HepG2 (cell line): ENCODE measurements around the gene ICAM3. TPM values are rescaled to one million over a fixed set of nuclear protein-coding genes. Genes with fewer than 3 reads are reported as not detected.

Experiments
- FOXK2 ChIP-seq: fragments of 450-650 bp; IDR thresholded peaks from 2 replicates; pipeline ENCODE4 v1.6.1; 2016
- HDAC1 ChIP-seq: sonication (generic); formaldehyde crosslinking; IDR thresholded peaks from 2 replicates; pipeline ENCODE4 v1.5.1; 2020; ENCODE audit warnings: mild to moderate bottlenecking, missing genetic modification reagents
- JUNB ChIP-seq: sonication (generic); formaldehyde crosslinking; IDR thresholded peaks from 2 replicates; pipeline ENCODE4 v1.8.0; 2022; ENCODE audit warnings: missing genetic modification reagents, mild to moderate bottlenecking, borderline replicate concordance
- KAT2B ChIP-seq: fragments of 150-350 bp; IDR thresholded peaks from 2 replicates; pipeline ENCODE4 v1.6.1; 2014; ENCODE audit warnings: low read depth, low read length, borderline replicate concordance
- RXRA ChIP-seq: sonication (generic); formaldehyde crosslinking; IDR thresholded peaks from 2 replicates; pipeline ENCODE4 v1.5.1; 2020; ENCODE audit warnings: missing genetic modification reagents
- SAP130 ChIP-seq: IDR thresholded peaks from 2 replicates; pipeline ENCODE4 v1.6.1; 2016; ENCODE audit warnings: low read depth
- TOE1 ChIP-seq: sonication (generic); formaldehyde crosslinking; IDR thresholded peaks from 2 replicates; pipeline ENCODE4 v1.4.0; 2020; ENCODE audit warnings: mild to moderate bottlenecking, missing genetic modification reagents
- TP53 ChIP-seq: sonication (generic); formaldehyde crosslinking; conservative IDR thresholded peaks from 2 replicates; pipeline ENCODE4 v1.4.0; 2020; ENCODE audit warnings: missing genetic modification reagents
- ZNF296 ChIP-seq: sonication (generic); formaldehyde crosslinking; conservative IDR thresholded peaks from 2 replicates; pipeline ENCODE4 v1.5.0; 2020; ENCODE audit warnings: mild to moderate bottlenecking, missing genetic modification reagents
- ZNF547 ChIP-seq: sonication (generic); formaldehyde crosslinking; IDR thresholded peaks from 2 replicates; pipeline ENCODE4 v1.5.1; 2020; ENCODE audit warnings: mild to moderate bottlenecking, missing genetic modification reagents
- ZNF629 ChIP-seq: sonication (generic); formaldehyde crosslinking; conservative IDR thresholded peaks from 2 replicates; pipeline ENCODE4 v1.5.0; 2020; ENCODE audit warnings: missing genetic modification reagents
- polyA plus RNA-seq, 8 experiments: library from polyadenylated mRNA; depleted of rRNA in 3 of 8; stranded (reverse) in 7 of 8; unstranded in 1 of 8; fragments of >200 nt; fragmentation: Illumina TruSeq in 4 of 8; extraction: Trizol in 4 of 8; gene quantifications; 2 replicates each; pipeline versions ENCODE4 v1.2.1 to v1.2.3, GENCODE V29; 2011 to 2016; ENCODE audit warnings: low read depth in 4 of 8, missing spikeins in 1 of 8, mixed read lengths in 1 of 8; ENCODE audit not compliant: insufficient read depth in 1 of 8
- total RNA-seq, 5 experiments: library from RNA; depleted of rRNA; stranded (reverse); fragments of >200 nt; fragmentation: Illumina TruSeq; extraction: Trizol; gene quantifications; 2 replicates each; pipeline ENCODE4 v1.2.3, GENCODE V29; 2016; ENCODE audit warnings: low read depth in 1 of 5
- TF ChIP-seq, protein P1 (sequence below): sonication (generic); formaldehyde crosslinking; IDR thresholded peaks from 2 replicates; pipeline ENCODE4 v1.4.0; 2020; ENCODE audit warnings: mild to moderate bottlenecking, missing genetic modification reagents
- TF ChIP-seq, protein P2 (sequence below): fragments of 450-650 bp; IDR thresholded peaks from 2 replicates; pipeline ENCODE4 v1.6.1; 2017; ENCODE audit warnings: mild to moderate bottlenecking
- TF ChIP-seq, protein P3 (sequence below): sonication (generic); IDR thresholded peaks from 2 replicates; pipeline ENCODE4 v1.6.1; 2016; ENCODE audit warnings: low read depth, borderline replicate concordance
- TF ChIP-seq, protein P4 (sequence below): sonication (generic); formaldehyde crosslinking; IDR thresholded peaks from 2 replicates; pipeline ENCODE4 v1.8.1; 2023; ENCODE audit warnings: missing genetic modification reagents, inconsistent platforms, borderline replicate concordance

Gene ICAM3
- total and polyA plus RNA-seq, 2 of the 13 experiments (the other 11 are each of a cell fraction or from before 2014, with no cell fraction given): 14.1 to 21.0 TPM

DNA sequence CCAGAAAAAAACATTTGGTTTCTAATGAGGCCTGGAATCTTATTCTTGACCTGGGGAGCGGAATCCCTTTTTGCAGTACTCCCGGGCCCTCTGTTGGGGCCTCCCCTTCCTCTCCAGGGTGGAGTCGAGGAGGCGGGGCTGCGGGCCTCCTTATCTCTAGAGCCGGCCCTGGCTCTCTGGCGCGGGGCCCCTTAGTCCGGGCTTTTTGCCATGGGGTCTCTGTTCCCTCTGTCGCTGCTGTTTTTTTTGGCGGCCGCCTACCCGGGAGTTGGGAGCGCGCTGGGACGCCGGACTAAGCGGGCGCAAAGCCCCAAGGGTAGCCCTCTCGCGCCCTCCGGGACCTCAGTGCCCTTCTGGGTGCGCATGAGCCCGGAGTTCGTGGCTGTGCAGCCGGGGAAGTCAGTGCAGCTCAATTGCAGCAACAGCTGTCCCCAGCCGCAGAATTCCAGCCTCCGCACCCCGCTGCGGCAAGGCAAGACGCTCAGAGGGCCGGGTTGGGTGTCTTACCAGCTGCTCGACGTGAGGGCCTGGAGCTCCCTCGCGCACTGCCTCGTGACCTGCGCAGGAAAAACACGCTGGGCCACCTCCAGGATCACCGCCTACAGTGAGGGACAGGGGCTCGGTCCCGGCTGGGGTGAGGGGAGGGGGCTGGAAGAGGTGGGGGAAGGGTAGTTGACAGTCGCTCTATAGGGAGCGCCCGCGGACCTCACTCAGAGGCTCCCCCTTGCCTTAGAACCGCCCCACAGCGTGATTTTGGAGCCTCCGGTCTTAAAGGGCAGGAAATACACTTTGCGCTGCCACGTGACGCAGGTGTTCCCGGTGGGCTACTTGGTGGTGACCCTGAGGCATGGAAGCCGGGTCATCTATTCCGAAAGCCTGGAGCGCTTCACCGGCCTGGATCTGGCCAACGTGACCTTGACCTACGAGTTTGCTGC is 52.4 kb downstream of the ICAM3 start, which contains the start of gene ICAM4 (continued):
- TF ChIP-seq, protein P1, sequence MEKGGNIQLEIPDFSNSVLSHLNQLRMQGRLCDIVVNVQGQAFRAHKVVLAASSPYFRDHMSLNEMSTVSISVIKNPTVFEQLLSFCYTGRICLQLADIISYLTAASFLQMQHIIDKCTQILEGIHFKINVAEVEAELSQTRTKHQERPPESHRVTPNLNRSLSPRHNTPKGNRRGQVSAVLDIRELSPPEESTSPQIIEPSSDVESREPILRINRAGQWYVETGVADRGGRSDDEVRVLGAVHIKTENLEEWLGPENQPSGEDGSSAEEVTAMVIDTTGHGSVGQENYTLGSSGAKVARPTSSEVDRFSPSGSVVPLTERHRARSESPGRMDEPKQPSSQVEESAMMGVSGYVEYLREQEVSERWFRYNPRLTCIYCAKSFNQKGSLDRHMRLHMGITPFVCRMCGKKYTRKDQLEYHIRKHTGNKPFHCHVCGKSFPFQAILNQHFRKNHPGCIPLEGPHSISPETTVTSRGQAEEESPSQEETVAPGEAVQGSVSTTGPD (CRISPR knock-in tag): 0 out of 2 replicates have a peak, but pooled peaks have one; percentile 8
- TF ChIP-seq ZNF629 (CRISPR knock-in tag): no peak
- TF ChIP-seq ZNF547: no peak
- no peak for TF ChIP-seq ZNF296 (CRISPR knock-in tag)
- TF ChIP-seq RXRA: peak; percentile 29; the same call in 1 of the 2 replicates
- 0 out of 2 replicates have a peak, but pooled peaks have one; percentile 57 for TF ChIP-seq TP53 (CRISPR knock-in tag)
- no peak; the same call in 1 of the 2 replicates for TF ChIP-seq HDAC1 (CRISPR knock-in tag)
- no peak for TF ChIP-seq FOXK2
- TF ChIP-seq, protein P2, sequence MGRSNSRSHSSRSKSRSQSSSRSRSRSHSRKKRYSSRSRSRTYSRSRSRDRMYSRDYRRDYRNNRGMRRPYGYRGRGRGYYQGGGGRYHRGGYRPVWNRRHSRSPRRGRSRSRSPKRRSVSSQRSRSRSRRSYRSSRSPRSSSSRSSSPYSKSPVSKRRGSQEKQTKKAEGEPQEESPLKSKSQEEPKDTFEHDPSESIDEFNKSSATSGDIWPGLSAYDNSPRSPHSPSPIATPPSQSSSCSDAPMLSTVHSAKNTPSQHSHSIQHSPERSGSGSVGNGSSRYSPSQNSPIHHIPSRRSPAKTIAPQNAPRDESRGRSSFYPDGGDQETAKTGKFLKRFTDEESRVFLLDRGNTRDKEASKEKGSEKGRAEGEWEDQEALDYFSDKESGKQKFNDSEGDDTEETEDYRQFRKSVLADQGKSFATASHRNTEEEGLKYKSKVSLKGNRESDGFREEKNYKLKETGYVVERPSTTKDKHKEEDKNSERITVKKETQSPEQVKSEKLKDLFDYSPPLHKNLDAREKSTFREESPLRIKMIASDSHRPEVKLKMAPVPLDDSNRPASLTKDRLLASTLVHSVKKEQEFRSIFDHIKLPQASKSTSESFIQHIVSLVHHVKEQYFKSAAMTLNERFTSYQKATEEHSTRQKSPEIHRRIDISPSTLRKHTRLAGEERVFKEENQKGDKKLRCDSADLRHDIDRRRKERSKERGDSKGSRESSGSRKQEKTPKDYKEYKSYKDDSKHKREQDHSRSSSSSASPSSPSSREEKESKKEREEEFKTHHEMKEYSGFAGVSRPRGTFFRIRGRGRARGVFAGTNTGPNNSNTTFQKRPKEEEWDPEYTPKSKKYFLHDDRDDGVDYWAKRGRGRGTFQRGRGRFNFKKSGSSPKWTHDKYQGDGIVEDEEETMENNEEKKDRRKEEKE: no peak
- TF ChIP-seq, protein P3, sequence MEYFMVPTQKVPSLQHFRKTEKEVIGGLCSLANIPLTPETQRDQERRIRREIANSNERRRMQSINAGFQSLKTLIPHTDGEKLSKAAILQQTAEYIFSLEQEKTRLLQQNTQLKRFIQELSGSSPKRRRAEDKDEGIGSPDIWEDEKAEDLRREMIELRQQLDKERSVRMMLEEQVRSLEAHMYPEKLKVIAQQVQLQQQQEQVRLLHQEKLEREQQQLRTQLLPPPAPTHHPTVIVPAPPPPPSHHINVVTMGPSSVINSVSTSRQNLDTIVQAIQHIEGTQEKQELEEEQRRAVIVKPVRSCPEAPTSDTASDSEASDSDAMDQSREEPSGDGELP: no peak; the same call in 1 of the 2 replicates
- no peak for TF ChIP-seq TOE1 (CRISPR knock-in tag)
- no peak for TF ChIP-seq JUNB
- TF ChIP-seq KAT2B: no peak
- TF ChIP-seq, protein P4, sequence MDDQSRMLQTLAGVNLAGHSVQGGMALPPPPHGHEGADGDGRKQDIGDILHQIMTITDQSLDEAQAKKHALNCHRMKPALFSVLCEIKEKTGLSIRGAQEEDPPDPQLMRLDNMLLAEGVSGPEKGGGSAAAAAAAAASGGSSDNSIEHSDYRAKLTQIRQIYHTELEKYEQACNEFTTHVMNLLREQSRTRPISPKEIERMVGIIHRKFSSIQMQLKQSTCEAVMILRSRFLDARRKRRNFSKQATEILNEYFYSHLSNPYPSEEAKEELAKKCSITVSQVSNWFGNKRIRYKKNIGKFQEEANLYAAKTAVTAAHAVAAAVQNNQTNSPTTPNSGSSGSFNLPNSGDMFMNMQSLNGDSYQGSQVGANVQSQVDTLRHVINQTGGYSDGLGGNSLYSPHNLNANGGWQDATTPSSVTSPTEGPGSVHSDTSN: peak; percentile 55; the same call in 1 of the 2 replicates
- peak; percentile 49; the same call in 1 of the 2 replicates for TF ChIP-seq SAP130 (CRISPR knock-in tag)
